ENCODE data around the gene TNFSF11. TPM values are rescaled to one million over a fixed set of nuclear protein-coding genes. Genes with fewer than 3 reads are reported as not detected.

Gene TNFSF11
- total RNA-seq, 1 experiment from 2014 or later, result 3.5 TPM

DNA sequence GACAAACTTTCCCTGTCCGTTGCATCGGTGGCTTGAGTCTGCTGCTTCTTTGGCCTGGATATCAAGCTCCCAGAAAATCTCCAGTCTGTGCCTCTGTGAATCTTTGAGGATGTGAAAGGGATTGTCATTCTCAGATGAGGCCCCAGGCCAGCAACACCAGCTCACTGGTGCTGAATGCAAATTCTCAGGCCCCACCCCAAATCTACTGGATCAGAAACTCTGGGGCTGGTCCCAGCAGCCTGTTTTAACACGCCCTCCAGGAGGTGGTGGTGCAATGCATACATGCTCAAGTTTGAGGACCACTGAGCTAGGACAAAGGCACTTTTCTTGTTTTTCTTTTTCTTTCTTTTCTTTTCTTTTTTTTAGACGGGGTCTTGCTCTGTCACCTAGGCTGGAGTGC, 23.6 kb downstream of the TNFSF11 start:
- Histone ChIP-seq H3K27me3 (ENCODE audit: insufficient read depth, low read length) (no peaks in the 10 kb centered on the region), H3K23me2 (ENCODE audit: insufficient read length, low read depth, low read length, poor library complexity, severe bottlenecking) (no peaks in the 10 kb centered on the region), H2AFZ (ENCODE audit: low read length) (no peak overlapping the region), H3K9me3 (ENCODE audit: control insufficient read depth, low read depth, low read length) (no peaks in the 10 kb centered on the region), H3K18ac (ENCODE audit: insufficient read length, low read depth, low read length) (no peak overlapping the region), H2BK12ac (ENCODE audit: insufficient read length, low read depth, low read length) (no peak overlapping the region), H3K27ac (ENCODE audit: insufficient read length, low read depth, low read length) (no peak overlapping the region), H3K23ac (ENCODE audit: insufficient read length, low read depth, low read length) (no peak overlapping the region), H2BK15ac (ENCODE audit: low read depth, low read length) (no peak overlapping the region), H3K4ac (ENCODE audit: low read depth, low read length) (no peak overlapping the region), H2AK5ac (ENCODE audit: insufficient read length, low read length) (no peak overlapping the region), H4K5ac (ENCODE audit: insufficient read length, low read depth, low read length) (no peak overlapping the region), H2BK120ac (ENCODE audit: low read depth, low read length, poor library complexity, severe bottlenecking) (no peak overlapping the region), H4K91ac (ENCODE audit: insufficient read length, low read depth, low read length) (no peak overlapping the region), H2BK5ac (ENCODE audit: insufficient read length, low read length) (no peak overlapping the region), H3K4me2 (ENCODE audit: insufficient read depth, insufficient read length, low read length) (no peak overlapping the region), H3T11ph (ENCODE audit: low read length) (no peak overlapping the region), H4K20me1 (ENCODE audit: control insufficient read depth, insufficient read depth, insufficient read length) (no peaks in the 10 kb centered on the region), H4K8ac (replicated peaks; ENCODE audit: insufficient read length, low read depth, low read length) (no peak overlapping the region), H3K14ac (ENCODE audit: insufficient read depth, low read length) (no peak overlapping the region), H3K79me2 (ENCODE audit: insufficient read depth, low read length) (no peaks in the 10 kb centered on the region), H3K79me1 (ENCODE audit: insufficient read depth, low read depth, low read length, poor library complexity, severe bottlenecking) (no peaks in the 10 kb centered on the region), H2BK20ac (ENCODE audit: low read depth, low read length, poor library complexity, severe bottlenecking) (no peak overlapping the region), H3K9ac (ENCODE audit: extremely low read depth, insufficient read length, low read length) (no peak overlapping the region), H3K56ac (ENCODE audit: insufficient read length, low read depth, low read length) (no peak overlapping the region), H3K4me1 (ENCODE audit: insufficient read depth, low read length) (peaks cover 5% of the 10 kb centered on the region; the same call in 1 of the 2 replicates)
- WGBS (ENCODE audit: extremely low coverage, insufficient read length, low lambda C conversion rate), result no CpG with 5 or more reads among the region's 4 CpGs
- H3K27me3 Mint-ChIP-seq (ENCODE audit: low read depth), result no peaks in the 10 kb centered on the region; the same call in 1 of the 2 replicates
- peaks cover 9 to 12% (median 10%) of the 10 kb centered on the region in 3 experiments; a peak in 5 of 7 replicates for H3K36me3 Mint-ChIP-seq (ENCODE audit: insufficient read depth in 1 of 3, low read depth in 3 of 3)
- TF ChIP-seq, protein P1, sequence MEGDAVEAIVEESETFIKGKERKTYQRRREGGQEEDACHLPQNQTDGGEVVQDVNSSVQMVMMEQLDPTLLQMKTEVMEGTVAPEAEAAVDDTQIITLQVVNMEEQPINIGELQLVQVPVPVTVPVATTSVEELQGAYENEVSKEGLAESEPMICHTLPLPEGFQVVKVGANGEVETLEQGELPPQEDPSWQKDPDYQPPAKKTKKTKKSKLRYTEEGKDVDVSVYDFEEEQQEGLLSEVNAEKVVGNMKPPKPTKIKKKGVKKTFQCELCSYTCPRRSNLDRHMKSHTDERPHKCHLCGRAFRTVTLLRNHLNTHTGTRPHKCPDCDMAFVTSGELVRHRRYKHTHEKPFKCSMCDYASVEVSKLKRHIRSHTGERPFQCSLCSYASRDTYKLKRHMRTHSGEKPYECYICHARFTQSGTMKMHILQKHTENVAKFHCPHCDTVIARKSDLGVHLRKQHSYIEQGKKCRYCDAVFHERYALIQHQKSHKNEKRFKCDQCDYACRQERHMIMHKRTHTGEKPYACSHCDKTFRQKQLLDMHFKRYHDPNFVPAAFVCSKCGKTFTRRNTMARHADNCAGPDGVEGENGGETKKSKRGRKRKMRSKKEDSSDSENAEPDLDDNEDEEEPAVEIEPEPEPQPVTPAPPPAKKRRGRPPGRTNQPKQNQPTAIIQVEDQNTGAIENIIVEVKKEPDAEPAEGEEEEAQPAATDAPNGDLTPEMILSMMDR (conservative IDR thresholded peaks at IDR 0.05), result no peak
- peaks cover 48 to 55% of the 10 kb centered on the region in 2 experiments for H3K4me1 Mint-ChIP-seq
- H3K9me3 Mint-ChIP-seq, result no peaks in the 10 kb centered on the region
- DNase-seq, result no peak
- H3K4me3 Mint-ChIP-seq, result no peak overlapping the region
- H3K27ac Mint-ChIP-seq, result no peak overlapping the region
